Mucosa of descending colon (tissue), 3 donors: ENCODE measurements around the gene IHH. TPM values are rescaled to one million over a fixed set of nuclear protein-coding genes. Genes with fewer than 3 reads are reported as not detected.
A peak's percentile ranks its signal among the peaks of the same experiment; 100 is the strongest.

Source experiments
- ATAC-seq: fragments of 200-7000 bp; cut with Tn5 transposase; one replicate; pipeline ENCODE4 v1.9.1; 2020; ENCODE audit warnings: mild to moderate bottlenecking, moderate library complexity
- DNase-seq, 3 donors: peaks; one replicate each; pipeline ENCODE4 v3.0.0-alpha.2; 2020
- H3K36me3 ChIP-seq: fragments of 200-600 bp; one replicate; pipeline ENCODE4 v1.8.0; 2021; ENCODE audit warnings: low read depth, mild to moderate bottlenecking
- H3K4me1 ChIP-seq: fragments of 200-600 bp; one replicate; pipeline ENCODE4 v1.8.0; 2021; ENCODE audit warnings: low read depth, mild to moderate bottlenecking
- H3K4me3 ChIP-seq: fragments of 200-600 bp; one replicate; pipeline ENCODE4 v1.8.0; 2021; ENCODE audit warnings: mild to moderate bottlenecking
- H3K9me3 ChIP-seq: fragments of 200-600 bp; one replicate; pipeline ENCODE4 v1.8.0; 2021; ENCODE audit warnings: mild to moderate bottlenecking
- intact Hi-C, 2 donors: fragments of 100-400 bp; cut with DNase I in 1 of 2; cut with micrococcal nuclease in 1 of 2; formaldehyde crosslinking; loops; one replicate each; pipeline versions ENCODE4 v1.11.0 to v1.11.1; 2022; cut with DNase I, micrococcal nuclease
- total RNA-seq, 3 donors: library from RNA; stranded (reverse); fragmentation: NEBNext Ultra II Directional in 2 of 3; extraction: Animal tissue kit (Norgen Biotek cat#: 25700) in 2 of 3; gene quantifications; one replicate each; pipeline versions ENCODE4 v1.2.1 to v1.2.4, GENCODE V29; 2021 to 2023
- TF ChIP-seq, protein P1 (sequence below): fragments of 200-600 bp; IDR thresholded peaks from one replicate; pipeline ENCODE4 v1.8.0; 2022; ENCODE audit warnings: antibody characterized with exemption, mild to moderate bottlenecking
- donor health status: DM: no; HTN: no; CAD: no; lungs with moderate emphysema.
- donor health status: DM: no; HTN: no; CAD: no.
- donor health status: DM: no; HTN: yes; CAD: no.

IHH gene
- total RNA-seq, 3 donors from 2014 or later: 31.0 to 91.2 (median 57.6) TPM

DNA sequence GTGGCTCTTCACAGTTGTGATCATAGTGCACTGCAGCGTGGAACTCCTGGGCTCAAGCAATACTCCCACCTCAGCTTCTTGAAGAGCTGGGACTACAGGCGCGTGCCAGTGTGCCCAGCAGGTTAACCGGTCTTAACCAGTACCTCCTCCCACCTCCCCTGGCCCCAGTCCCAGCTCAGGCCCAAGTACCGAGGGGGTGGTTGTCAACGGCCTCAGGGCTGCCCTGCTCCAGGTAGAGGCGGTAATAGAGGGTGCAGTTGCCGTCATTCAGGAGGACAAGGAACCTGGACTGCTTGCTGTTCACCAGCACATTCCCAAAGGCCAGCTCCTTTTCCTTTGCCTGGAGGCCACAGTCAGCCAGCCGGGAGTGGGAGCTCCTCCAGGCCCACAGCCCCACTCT lies 39.1 kb downstream of the IHH start:
- no peaks in the 10 kb centered on the region for H3K36me3 ChIP-seq
- H3K4me3 ChIP-seq: no peak overlapping the region
- ATAC-seq (no peak), DNase-seq (peak in 1 of 3 donors; percentile 29)
- H3K4me1 ChIP-seq: no peaks in the 10 kb centered on the region
- H3K9me3 ChIP-seq: no peaks in the 10 kb centered on the region
- intact Hi-C loops: no loop called here
- TF ChIP-seq, protein P1, sequence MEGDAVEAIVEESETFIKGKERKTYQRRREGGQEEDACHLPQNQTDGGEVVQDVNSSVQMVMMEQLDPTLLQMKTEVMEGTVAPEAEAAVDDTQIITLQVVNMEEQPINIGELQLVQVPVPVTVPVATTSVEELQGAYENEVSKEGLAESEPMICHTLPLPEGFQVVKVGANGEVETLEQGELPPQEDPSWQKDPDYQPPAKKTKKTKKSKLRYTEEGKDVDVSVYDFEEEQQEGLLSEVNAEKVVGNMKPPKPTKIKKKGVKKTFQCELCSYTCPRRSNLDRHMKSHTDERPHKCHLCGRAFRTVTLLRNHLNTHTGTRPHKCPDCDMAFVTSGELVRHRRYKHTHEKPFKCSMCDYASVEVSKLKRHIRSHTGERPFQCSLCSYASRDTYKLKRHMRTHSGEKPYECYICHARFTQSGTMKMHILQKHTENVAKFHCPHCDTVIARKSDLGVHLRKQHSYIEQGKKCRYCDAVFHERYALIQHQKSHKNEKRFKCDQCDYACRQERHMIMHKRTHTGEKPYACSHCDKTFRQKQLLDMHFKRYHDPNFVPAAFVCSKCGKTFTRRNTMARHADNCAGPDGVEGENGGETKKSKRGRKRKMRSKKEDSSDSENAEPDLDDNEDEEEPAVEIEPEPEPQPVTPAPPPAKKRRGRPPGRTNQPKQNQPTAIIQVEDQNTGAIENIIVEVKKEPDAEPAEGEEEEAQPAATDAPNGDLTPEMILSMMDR: no peak

DNA sequence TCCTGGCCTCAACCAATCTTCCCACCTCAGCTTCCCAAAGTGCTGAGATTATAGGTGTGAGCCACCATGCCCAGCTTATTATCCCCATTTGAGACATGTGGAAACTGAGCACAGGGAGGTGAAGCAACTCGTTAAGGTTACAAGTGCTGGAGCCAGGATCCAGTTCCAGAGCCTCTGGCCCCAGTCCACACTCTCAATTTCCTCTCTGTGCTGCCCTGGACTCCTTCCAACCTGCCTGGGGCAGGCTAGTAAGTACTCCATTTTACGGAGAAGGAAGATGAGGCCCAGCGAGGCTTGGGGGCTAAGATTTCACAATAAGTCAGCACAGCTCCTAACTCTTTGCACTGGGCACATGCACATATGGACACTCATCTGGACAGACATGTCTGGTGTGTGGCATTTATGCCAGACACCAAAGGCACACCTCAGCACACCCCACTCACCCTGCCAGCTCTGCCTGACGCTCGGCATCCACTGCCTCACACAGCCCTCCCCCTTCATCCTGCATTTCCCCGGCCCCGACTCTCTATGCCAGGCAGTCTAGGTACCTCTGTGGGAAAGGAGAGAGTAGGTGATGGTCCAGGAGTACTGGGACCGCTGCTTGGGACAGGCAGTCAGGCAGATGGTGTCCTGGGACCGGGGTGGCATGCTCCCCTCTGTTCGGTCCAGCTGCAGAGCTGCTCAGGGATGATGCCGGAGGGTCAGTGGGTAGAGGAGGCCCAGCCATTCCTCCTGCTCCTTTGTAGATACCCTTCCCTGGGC lies 39.9 kb downstream of the IHH start:
- Histone ChIP-seq H3K36me3 (no peaks in the 10 kb centered on the region), H3K9me3 (no peaks in the 10 kb centered on the region), H3K4me3 (no peak overlapping the region), H3K4me1 (no peaks in the 10 kb centered on the region)
- no peak for DNase-seq
- no peak for ATAC-seq
- TF ChIP-seq, protein P1: no peak
- intact Hi-C loops: no loop called here

DNA sequence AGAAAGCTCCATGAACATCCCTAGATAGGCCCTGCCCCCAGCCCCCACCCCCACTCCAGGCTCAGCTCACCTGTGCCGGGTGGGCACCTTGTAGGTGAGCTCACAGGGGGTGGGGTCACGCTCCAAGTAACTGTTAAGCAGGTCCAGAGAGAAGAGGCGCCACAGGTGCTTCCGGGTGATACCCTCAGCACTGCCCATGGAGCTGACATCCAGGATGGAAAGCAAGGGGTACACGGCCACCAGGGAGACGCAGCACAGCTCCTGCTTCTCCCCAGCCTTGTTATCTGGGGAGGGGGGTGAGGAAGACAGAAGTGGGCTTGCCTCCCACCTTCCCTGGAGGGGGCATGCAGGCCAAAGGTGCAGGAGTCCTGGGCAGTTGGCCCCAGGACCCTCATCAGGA lies 41.3 kb downstream of the IHH start:
- Histone ChIP-seq H3K36me3 (no peaks in the 10 kb centered on the region), H3K4me1 (no peaks in the 10 kb centered on the region)
- intact Hi-C loops: no loop called here

DNA sequence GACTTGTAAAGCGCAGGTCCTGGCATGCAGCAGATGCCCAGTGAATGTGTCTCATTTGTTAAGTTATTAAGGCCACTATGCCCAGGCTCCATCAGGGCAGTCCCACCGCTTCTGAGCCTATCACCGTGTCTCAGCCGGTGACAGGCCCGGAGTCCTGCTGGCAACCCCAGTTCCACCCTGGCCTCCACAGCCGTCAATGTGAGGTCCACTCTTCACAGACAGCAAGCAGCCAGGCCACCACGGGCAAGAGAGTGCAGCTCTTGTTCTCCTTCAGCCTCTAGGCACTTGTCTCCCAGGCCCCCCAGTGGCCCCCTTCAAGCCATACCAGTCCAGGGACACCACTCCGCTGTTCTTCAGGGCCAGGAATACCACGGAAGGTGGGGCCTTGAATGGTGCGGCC lies 42.0 kb downstream of the IHH start:
- TF ChIP-seq, protein P1: no peak
- peak in 2 of 3 donors; percentile 7 to 18 for DNase-seq
- Histone ChIP-seq H3K9me3 (no peaks in the 10 kb centered on the region), H3K36me3 (no peaks in the 10 kb centered on the region), H3K4me1 (no peaks in the 10 kb centered on the region), H3K4me3 (no peak overlapping the region)
- no peak for ATAC-seq
- intact Hi-C loops: no loop called here

More for the DNA sequence above, 41.3 kb downstream of the IHH start:
- TF ChIP-seq, protein P1: no peak
- H3K9me3 ChIP-seq: no peaks in the 10 kb centered on the region
- DNase-seq (peak in 2 of 3 donors; percentile 8 to 27), ATAC-seq (no peak)
- no peak overlapping the region for H3K4me3 ChIP-seq

DNA sequence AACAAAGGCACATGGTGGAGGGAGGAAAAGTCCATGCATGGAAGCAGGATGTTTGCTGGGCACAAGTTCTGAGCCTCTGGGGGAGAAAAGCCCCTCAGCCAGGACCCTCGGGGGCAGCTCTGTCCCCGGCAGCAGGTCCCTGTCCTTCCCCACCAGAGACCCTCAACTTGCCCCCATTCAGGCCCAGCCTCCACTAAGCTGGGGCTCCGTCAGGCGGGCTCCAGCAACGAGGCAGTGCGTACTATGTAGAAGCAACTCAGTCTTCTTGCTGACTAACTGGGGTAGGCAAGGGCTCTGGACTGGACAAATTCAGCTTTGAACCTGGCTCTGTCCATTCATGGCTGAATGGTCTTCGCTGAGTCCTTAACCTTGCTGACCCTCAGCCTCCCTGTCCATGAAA lies 42.4 kb downstream of the IHH start:
- DNase-seq: peak in 2 of 3 donors; percentile 4 to 12
- TF ChIP-seq, protein P1: no peak
- no peaks in the 10 kb centered on the region for H3K36me3 ChIP-seq
- no peak overlapping the region for H3K4me3 ChIP-seq
- H3K4me1 ChIP-seq: no peaks in the 10 kb centered on the region
- no peak for ATAC-seq
- intact Hi-C loops: no loop called here
- H3K9me3 ChIP-seq: no peaks in the 10 kb centered on the region
